M059J (cell line): ENCODE results near the gene AGPAT3. TPM values are rescaled to one million over a fixed set of nuclear protein-coding genes. Genes with fewer than 3 reads are reported as not detected.

Experiments used
- DNase-seq: peaks from one replicate; pipeline ENCODE4 v3.0.0-alpha.2; 2012; ENCODE audit warnings: low read depth
- total RNA-seq: library from RNA; depleted of rRNA; stranded (reverse); fragments of >200 nt; shearing (Covaris generic); gene quantifications from 2 replicates; pipeline ENCODE4 v1.2.3, GENCODE V29; 2014

Gene AGPAT3
- total RNA-seq, 1 experiment from 2014 or later = 59.8 TPM

GRCh38 chr21:43936247-43936967, 71.4 kb downstream of the AGPAT3 start:
- no peak for DNase-seq

DNA sequence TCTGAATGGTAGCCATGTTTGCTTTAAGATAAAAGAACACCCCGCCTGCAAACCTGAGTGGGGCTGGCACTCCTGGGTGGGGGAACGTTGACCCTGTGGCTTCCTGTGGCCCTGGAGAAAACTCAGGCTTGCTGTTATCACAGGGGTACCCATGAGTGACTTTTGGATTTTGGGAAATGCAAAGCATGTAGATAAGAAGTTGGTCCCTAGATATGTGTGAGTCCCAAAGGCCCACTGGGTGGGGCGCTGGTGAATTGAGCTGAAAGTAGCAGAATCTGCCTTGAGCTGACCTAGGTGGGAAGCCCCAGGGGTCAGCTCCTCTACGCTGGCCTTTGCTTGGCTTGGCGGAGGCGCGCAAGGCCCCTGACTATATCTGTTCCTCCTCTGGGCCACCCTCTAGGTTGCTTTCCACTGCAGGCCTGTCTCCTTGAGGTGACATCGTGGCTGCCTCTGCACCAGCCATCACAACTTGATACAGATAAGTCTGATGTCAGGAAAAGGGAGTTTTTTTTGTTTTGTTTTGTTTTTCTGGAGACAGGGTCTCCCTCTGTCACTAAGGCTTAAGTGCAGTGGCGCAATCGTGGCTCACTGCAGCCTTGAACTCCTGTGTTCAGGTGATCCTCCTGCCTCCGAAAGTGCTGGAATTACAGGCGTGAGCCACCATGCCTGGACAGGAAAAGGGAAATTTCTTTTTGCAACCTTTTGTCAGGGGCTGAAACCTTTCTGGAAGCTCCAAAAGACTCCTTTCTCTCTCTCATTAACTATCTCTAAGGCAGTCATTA, 72.2 kb downstream of the AGPAT3 start:
- no peak for DNase-seq

DNA sequence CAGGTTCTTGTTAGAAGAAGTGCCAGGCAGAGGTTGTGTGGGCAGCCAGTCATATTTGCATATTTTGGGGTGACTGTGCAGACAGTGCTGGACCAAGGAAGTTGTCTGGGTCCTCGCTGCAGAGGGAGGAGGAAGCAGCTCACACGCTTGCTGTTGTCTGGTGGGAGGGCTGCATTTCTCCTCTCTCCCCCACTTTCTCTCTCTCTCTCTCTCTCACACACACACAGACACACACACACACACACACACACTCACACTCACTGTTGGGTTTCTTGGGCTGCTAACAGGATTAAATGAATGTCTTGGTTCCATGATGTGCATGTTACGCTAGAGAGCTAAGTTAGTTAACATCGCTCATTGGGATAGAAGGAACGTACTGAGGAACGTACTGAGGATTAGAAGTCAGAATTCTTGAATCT, 72.9 kb downstream of the AGPAT3 start:
- no peak for DNase-seq

GRCh38 chr21:43938751-43939442, 73.9 kb downstream of the AGPAT3 start:
- DNase-seq = peak; percentile 19

GRCh38 chr21:43939443-43940328, 74.7 kb downstream of the AGPAT3 start:
- no peak for DNase-seq

DNA sequence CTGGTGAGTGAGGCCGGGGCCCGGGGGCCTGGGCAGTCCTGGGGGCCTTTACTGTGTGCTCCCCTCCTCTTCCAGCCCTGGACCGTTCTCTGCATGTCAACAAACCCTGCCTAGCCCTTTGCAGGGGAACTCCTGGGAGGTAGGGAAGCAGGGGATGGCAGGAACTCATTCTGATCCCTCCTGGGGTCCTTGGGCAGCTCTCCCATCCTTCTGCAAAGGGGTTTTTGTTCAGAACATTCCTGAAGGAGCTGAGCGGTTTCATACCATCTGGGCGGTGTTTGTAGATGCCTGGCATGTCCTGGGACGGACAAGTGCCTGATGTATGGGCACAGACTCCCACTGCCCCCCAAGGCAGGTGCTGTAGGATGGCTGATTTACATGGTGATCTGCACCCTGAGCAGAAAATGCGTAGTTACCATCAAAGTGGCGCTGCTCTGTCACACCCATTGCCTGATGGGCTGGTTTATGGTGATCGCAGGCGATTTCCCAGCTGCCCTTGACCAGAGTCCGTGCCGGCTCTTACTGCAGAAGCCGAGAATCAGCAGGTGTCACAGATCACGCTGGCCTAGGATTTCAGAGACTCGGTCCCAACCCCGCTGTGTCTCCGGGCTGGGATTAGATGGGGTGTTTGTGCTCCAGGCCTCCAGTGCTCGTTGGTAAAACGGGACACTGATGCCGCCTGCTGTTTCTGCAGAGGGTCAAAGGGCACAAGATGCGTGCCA, 75.5 kb downstream of the AGPAT3 start:
- no peak for DNase-seq

- DNase-seq = no peak
Observed at GRCh38 chr21:43942201-43942600, 77.2 kb downstream of the AGPAT3 start.

DNA sequence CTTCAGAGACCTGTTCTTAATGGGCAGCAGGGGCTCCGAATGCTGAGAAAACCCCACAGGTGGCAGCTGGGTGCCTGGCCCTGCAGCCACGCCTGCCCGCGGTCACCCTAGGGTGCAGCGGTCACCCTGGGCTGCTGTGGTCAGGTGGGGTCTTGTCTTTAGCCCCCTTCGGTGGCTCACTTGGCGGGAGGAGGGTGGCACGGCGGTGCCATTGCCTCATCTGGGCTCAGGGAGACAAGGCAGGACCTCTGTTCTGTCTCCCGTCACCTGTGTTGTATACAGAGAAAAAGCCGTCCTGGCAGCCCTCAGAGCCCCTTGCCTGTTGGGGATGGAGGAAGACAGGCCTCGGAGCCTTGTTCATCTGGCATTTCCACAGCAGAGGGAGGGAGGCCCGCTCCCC, 77.6 kb downstream of the AGPAT3 start:
- DNase-seq = no peak

GRCh38 chr21:43943512-43944077, 78.6 kb downstream of the AGPAT3 start:
- no peak for DNase-seq

DNA sequence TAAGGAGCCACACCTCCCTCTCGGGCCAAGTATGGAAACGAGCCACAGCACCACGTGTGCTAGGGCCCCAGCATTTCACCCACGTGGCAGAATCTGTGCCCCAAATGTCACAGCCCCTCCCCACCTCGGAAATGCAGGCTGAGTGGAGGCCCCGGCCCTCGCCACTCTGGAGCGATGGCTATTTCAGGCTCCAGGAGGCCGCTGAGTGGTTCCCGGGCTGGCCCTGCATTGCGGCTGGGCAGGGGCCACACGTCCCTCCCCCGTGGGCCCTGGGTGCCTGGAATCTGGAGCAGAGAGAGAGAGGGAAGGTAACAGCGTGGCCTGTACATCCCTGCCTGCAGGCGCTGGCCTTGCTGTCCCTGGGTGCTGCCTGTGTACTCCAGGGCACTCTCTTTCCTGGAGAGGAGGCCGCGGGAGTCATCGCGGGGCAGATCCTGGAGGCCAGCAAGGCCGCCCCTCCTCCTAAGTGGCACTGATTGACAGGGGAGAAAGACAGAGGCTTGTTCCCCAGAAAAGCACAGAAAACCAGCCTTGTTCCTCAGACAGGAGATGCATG, 79.1 kb downstream of the AGPAT3 start:
- no peak for DNase-seq

- DNase-seq = no peak
Observed at GRCh38 chr21:43944757-43945156, 79.7 kb downstream of the AGPAT3 start.

- DNase-seq = no peak
Observed at GRCh38 chr21:43948740-43949498, 83.9 kb downstream of the AGPAT3 start.

GRCh38 chr21:43949499-43950208, 84.6 kb downstream of the AGPAT3 start:
- no peak for DNase-seq

DNA sequence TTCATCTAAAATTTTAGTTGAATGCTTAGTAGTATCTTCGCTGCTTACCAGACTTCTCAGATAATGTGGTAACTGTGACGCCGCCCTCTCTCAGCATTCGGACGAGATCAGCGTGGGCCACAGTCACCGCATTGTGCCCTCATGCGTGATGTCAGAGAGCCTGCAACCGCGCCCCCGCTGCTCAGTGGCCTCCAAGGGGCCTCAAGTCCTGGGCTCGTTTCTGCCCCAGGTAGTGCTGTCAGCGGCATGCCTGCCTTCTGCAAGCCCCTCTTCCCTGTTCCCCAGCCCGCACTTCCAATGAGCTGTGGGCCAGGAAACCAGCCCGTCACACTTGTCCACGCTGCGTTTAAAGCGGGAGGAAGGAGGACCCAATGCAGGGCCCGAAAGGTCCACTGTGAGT, 85.5 kb downstream of the AGPAT3 start:
- DNase-seq = no peak

DNA sequence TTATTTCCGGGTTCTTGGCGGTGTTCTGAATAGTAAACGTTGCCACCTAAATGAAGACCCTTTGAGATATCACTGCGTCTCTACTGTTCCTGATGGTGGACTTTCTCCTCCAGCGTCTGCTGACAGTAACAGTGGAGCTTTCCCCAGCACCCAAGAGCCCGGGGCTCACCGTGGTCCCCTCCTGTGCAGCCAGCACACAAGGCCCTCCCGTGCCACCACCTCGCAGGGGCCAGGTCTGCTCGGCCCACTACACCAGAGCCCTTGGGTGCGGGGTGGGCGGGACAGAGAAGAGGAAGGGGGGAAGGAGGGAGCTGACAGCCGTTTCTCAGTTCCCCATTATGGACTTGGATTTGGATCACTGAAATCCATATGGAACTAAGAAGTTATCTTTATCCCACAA, 85.9 kb downstream of the AGPAT3 start:
- no peak for DNase-seq

- DNase-seq = no peak
Observed at GRCh38 chr21:43951911-43952703, 87.1 kb downstream of the AGPAT3 start.

GRCh38 chr21:43953021-43953420, 88.0 kb downstream of the AGPAT3 start:
- no peak for DNase-seq

DNA sequence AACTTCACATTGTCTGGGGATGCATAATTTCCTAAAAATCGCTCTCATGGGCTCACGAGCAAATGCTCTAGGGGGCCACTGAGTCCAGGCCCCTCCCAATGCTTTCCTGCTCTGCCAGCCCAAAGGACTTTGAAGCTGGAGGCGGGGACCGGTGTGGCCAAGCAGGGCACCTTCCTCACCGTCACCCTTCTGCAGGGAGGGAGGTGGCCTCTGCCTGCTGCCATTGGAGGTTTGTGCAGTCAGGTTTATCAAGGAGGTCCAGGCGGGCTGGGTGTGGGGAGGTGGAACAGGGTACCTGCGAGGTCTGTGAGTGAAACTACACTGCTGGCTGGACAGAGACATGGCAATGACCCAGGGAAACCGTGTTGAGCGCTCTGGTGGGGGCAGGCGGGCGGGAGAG, 89.0 kb downstream of the AGPAT3 start:
- DNase-seq = no peak
